IPS-18a (cell line): Measurements from ENCODE around the gene SAP25.
"Not testable (repeated sequence)": the region's sequence is repeated elsewhere in the genome, so short reads cannot be mapped to it uniquely, and the experiment has no call there.

Source experiments
- H3K27ac ChIP-seq: one replicate; pipeline ENCODE4 v1.5.1; 2013; ENCODE audit warnings: low read length
- H3K27me3 ChIP-seq: one replicate; pipeline ENCODE4 v1.6.1; 2013; ENCODE audit warnings: mild to moderate bottlenecking, low read length; ENCODE audit not compliant: control insufficient read depth, insufficient read depth
- H3K36me3 ChIP-seq: one replicate; pipeline ENCODE4 v1.6.1; 2013; ENCODE audit warnings: low read depth, low read length; ENCODE audit not compliant: control insufficient read depth
- H3K4me1 ChIP-seq: one replicate; pipeline ENCODE4 v1.6.1; 2013; ENCODE audit warnings: low read depth, low read length; ENCODE audit not compliant: control insufficient read depth
- H3K4me3 ChIP-seq: one replicate; pipeline ENCODE4 v1.5.1; 2013; ENCODE audit warnings: low read length
- H3K9ac ChIP-seq: one replicate; pipeline ENCODE4 v1.6.1; 2013; ENCODE audit warnings: mild to moderate bottlenecking, low read length, moderate library complexity
- H3K9me3 ChIP-seq: one replicate; pipeline ENCODE4 v1.6.1; 2013; ENCODE audit warnings: low read depth, low read length; ENCODE audit not compliant: control insufficient read depth

SAP25 gene

GRCh38 chr7:100546129-100546925 is 27.4 kb downstream of the SAP25 start:
- H3K27ac ChIP-seq = no peak overlapping the region

GRCh38 chr7:100545360-100546128 is 28.2 kb downstream of the SAP25 start:
- Histone ChIP-seq H3K36me3 (peaks cover 3% of the 10 kb centered on the region), H3K27ac (peak overlapping the region; percentile 19), H3K4me3 (no peak overlapping the region), H3K27me3 (peaks cover 5% of the 10 kb centered on the region), H3K9me3 (no peaks in the 10 kb centered on the region), H3K4me1 (peaks cover 38% of the 10 kb centered on the region), H3K9ac (peak overlapping the region; percentile 19)

More at GRCh38 chr7:100546129-100546925, 27.4 kb downstream of the SAP25 start:
- Histone ChIP-seq H3K36me3 (peaks cover 4% of the 10 kb centered on the region), H3K9ac (peak overlapping the region; percentile 19), H3K4me1 (peaks cover 38% of the 10 kb centered on the region), H3K4me3 (no peak overlapping the region), H3K9me3 (no peaks in the 10 kb centered on the region), H3K27me3 (no peaks in the 10 kb centered on the region)

GRCh38 chr7:100544967-100545359 is 28.7 kb downstream of the SAP25 start:
- Histone ChIP-seq H3K4me1 (peaks cover 42% of the 10 kb centered on the region), H3K36me3 (no peaks in the 10 kb centered on the region), H3K27ac (peak overlapping the region; percentile 19), H3K4me3 (no peak overlapping the region), H3K27me3 (peaks cover 11% of the 10 kb centered on the region), H3K9ac (no peak overlapping the region), H3K9me3 (no peaks in the 10 kb centered on the region)

GRCh38 chr7:100544386-100544785 is 29.3 kb downstream of the SAP25 start:
- H3K27ac ChIP-seq = no peak overlapping the region
- H3K36me3 ChIP-seq = no peaks in the 10 kb centered on the region
- no peak overlapping the region for H3K4me3 ChIP-seq
- no peak overlapping the region for H3K9ac ChIP-seq
- H3K4me1 ChIP-seq = peaks cover 43% of the 10 kb centered on the region
- H3K27me3 ChIP-seq = peaks cover 14% of the 10 kb centered on the region
- no peaks in the 10 kb centered on the region for H3K9me3 ChIP-seq

GRCh38 chr7:100543586-100543985 is 30.1 kb downstream of the SAP25 start:
- H3K9ac ChIP-seq = no peak overlapping the region
- H3K27ac ChIP-seq = no peak overlapping the region
- no peaks in the 10 kb centered on the region for H3K9me3 ChIP-seq
- peaks cover 14% of the 10 kb centered on the region for H3K27me3 ChIP-seq
- H3K4me3 ChIP-seq = no peak overlapping the region
- H3K36me3 ChIP-seq = no peaks in the 10 kb centered on the region
- peaks cover 43% of the 10 kb centered on the region for H3K4me1 ChIP-seq

GRCh38 chr7:100541309-100541708 is 32.4 kb downstream of the SAP25 start:
- not testable (repeated sequence) for H3K36me3 ChIP-seq, H3K9ac ChIP-seq, H3K27ac ChIP-seq, H3K9me3 ChIP-seq
- Histone ChIP-seq H3K27me3 (peaks cover 14% of the 10 kb centered on the region), H3K4me1 (peaks cover 43% of the 10 kb centered on the region), H3K4me3 (peak overlapping the region; percentile 17)

GRCh38 chr7:100540073-100540723 is 33.5 kb downstream of the SAP25 start:
- peak overlapping the region; percentile 75 for H3K4me3 ChIP-seq
- no peak overlapping the region for H3K9ac ChIP-seq
- peaks cover 14% of the 10 kb centered on the region for H3K27me3 ChIP-seq
- H3K9me3 ChIP-seq = no peaks in the 10 kb centered on the region
- no peak overlapping the region for H3K27ac ChIP-seq
- peaks cover 32% of the 10 kb centered on the region for H3K4me1 ChIP-seq
- H3K36me3 ChIP-seq = no peaks in the 10 kb centered on the region

GRCh38 chr7:100539436-100540006 is 34.2 kb downstream of the SAP25 start:
- Histone ChIP-seq H3K9ac (no peak overlapping the region), H3K27ac (no peak overlapping the region), H3K27me3 (peaks cover 14% of the 10 kb centered on the region), H3K4me3 (peak overlapping the region; percentile 75), H3K9me3 (no peaks in the 10 kb centered on the region), H3K4me1 (peaks cover 26% of the 10 kb centered on the region), H3K36me3 (no peaks in the 10 kb centered on the region)

- no peak within 1 kb of the TSS for H3K27ac ChIP-seq
- peaks cover 21% of the 10 kb centered on the region for H3K4me1 ChIP-seq
- no peaks in the 10 kb centered on the region for H3K36me3 ChIP-seq
- H3K9ac ChIP-seq = no peak within 1 kb of the TSS
- H3K27me3 ChIP-seq = peaks cover 14% of the 10 kb centered on the region
- H3K9me3 ChIP-seq = no peaks in the 10 kb centered on the region
- peak within 1 kb of the TSS; percentile 75 for H3K4me3 ChIP-seq
Observed at GRCh38 chr7:100538654-100539435, 34.9 kb downstream of the SAP25 start, which contains the start of gene AGFG2. TSS of gene AGFG2 (plus strand) at chr7:100539203. CDS start at chr7:100539347, 144 bp downstream.

GRCh38 chr7:100538348-100538653 is 35.4 kb downstream of the SAP25 start:
- peak overlapping the region; percentile 73 for H3K4me3 ChIP-seq
- peaks cover 14% of the 10 kb centered on the region for H3K27me3 ChIP-seq
- H3K36me3 ChIP-seq = no peaks in the 10 kb centered on the region
- peaks cover 15% of the 10 kb centered on the region for H3K4me1 ChIP-seq
- no peak overlapping the region for H3K9ac ChIP-seq
- H3K9me3 ChIP-seq = no peaks in the 10 kb centered on the region
- H3K27ac ChIP-seq = no peak overlapping the region

GRCh38 chr7:100536695-100537094 is 37.0 kb downstream of the SAP25 start:
- H3K27me3 ChIP-seq = peaks cover 14% of the 10 kb centered on the region
- H3K9me3 ChIP-seq, H3K9ac ChIP-seq, H3K4me3 ChIP-seq, H3K27ac ChIP-seq, H3K36me3 ChIP-seq: not testable (repeated sequence)
- peaks cover 12% of the 10 kb centered on the region for H3K4me1 ChIP-seq
